Limb (tissue), 2 donors: ENCODE measurements around the gene LMNB1.
A peak's percentile ranks its signal among the peaks of the same experiment; 100 is the strongest.
"Not testable (repeated sequence)": the region's sequence is repeated elsewhere in the genome, so short reads cannot be mapped to it uniquely, and the experiment has no call there.

Experiments used
- DNase-seq, 2 donors: peaks; one replicate each; pipeline ENCODE4 v3.0.0-alpha.2; 2016; ENCODE audit errors: extremely low spot score in 2 of 2

Gene LMNB1, protein sequence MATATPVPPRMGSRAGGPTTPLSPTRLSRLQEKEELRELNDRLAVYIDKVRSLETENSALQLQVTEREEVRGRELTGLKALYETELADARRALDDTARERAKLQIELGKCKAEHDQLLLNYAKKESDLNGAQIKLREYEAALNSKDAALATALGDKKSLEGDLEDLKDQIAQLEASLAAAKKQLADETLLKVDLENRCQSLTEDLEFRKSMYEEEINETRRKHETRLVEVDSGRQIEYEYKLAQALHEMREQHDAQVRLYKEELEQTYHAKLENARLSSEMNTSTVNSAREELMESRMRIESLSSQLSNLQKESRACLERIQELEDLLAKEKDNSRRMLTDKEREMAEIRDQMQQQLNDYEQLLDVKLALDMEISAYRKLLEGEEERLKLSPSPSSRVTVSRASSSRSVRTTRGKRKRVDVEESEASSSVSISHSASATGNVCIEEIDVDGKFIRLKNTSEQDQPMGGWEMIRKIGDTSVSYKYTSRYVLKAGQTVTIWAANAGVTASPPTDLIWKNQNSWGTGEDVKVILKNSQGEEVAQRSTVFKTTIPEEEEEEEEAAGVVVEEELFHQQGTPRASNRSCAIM

GRCh38 chr5:126776499-126777256 is at the start of gene LMNB1:
TSS of gene LMNB1 (plus strand) at chr5:126777136. CDS start at chr5:126777509, 373 bp downstream.
- DNase-seq: peak; percentile 94 to 98

DNA sequence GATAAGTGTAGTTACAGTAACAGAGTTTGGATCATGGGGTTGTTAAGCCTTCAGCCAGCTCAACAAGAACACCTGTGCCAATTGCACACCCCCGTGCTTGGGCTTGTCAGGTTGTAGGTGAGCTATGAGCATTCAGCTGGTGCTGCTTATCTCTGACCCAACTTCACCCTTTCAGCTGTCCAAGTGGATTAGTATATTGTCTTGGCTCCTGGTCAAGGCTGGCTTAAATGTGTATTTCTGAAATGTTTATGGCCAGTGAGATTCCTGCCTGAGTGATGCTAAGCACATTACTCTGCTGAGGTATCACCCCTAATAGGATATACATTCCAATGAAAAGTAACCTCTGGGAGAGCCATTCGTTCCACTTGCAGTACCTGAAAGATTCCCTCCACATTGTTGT is 44.2 kb upstream of the LMNB1 start:
- peak in 1 of 2 donors; percentile 7 for DNase-seq

DNA sequence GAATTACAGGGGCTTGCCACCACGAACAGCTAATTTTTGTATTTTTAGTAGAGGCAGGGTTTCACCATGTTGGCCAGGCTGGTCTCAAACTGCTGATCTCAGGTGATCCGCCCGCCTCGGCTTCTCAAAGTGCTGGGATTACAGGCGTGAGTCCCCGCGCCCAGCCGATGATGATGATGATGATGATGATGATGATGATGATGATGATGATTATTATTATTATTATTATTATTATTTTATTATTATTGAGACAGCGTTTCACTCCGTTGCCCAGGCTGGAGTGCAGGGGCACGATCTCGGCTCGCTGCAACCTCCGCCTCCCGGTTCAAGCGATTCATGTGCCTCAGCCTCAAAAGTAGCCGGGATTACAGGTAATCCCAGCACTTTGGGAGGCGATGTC is 42.4 kb upstream of the LMNB1 start:
- not testable (repeated sequence) for DNase-seq

- DNase-seq: no peak
These were observed 40.8 kb upstream of the LMNB1 start for GRCh38 chr5:126736141-126736540.

- no peak for DNase-seq
These were observed 35.6 kb upstream of the LMNB1 start for GRCh38 chr5:126741361-126741760.

DNA sequence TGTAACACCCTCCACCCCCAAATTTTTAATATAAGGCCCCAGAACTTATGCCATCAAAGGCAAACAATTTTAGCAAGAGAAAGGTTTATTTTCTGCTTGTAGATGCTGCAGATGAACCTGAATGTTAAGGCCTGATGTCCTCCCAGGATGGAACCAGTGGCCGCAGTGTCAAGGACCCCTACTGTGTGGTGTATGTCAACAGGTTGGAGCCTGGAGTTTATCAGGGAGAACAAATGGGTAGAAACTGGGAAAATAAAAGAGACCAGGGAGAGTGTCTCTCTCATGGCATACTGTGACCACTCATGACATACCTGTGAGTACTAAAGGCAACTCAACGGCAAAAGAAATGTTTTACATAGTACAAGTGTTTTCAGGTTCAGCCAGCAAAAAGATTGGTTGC is 34.5 kb upstream of the LMNB1 start:
- DNase-seq: no peak

GRCh38 chr5:126744836-126745235 is 32.1 kb upstream of the LMNB1 start:
- DNase-seq: no peak

DNA sequence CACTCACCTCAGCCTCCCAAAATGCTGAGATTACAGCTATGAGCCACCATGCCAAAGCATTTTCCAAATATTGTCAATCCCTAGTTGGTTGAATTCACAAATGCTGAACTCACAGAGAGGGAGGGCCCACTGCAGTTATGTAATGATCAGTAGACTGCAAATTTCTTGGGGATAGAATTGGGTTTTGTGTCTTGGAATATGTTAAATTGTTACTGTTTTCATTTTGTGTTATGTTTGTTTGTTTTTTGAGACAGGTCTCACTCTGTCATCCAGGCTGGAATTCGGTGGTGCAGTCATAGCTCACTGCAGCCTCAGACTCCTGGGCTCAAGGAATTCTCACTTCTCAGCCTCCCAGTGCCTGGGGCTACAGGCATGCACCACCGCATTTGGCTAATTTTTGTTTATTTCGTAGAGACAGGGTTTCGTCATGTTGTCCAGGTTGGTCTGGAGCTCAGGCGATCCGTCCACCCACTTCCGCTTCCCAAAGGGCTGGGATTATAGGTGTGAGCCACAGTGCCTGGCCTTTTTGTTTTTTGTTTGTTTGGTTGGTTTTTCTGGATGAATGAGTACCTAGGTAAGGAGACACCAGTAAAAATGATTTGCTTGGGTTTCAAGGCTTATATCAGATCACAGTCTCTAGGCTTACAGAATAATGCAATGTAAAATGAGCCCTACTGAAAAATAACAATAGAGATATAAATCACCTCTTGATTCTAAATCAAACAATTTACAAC is 31.5 kb upstream of the LMNB1 start:
- DNase-seq: no peak

- DNase-seq: no peak
These were observed 30.6 kb upstream of the LMNB1 start for GRCh38 chr5:126746290-126746689.

GRCh38 chr5:126752081-126752785 is 24.7 kb upstream of the LMNB1 start:
- DNase-seq: no peak

DNA sequence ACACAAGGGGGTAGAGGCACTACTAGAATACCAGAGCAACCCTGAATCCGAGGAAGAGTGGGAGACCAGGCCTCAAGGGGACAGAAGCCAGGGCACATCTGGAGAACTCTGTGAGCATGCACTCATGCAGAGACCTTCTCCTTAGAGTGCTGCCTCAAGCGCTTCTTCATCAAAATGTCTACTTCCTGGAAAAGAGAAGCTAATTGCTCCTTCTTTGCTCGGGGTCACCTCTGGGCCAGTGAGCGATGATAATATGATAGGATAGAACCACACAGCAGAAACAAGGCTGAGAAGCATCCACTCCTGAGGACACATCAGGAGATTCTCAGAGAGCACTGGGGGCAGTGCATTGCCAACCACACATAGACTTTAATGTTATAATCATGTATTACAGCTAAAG is 23.7 kb upstream of the LMNB1 start:
- no peak for DNase-seq

- DNase-seq: no peak
These were observed 22.3 kb upstream of the LMNB1 start for GRCh38 chr5:126754609-126755008.

DNA sequence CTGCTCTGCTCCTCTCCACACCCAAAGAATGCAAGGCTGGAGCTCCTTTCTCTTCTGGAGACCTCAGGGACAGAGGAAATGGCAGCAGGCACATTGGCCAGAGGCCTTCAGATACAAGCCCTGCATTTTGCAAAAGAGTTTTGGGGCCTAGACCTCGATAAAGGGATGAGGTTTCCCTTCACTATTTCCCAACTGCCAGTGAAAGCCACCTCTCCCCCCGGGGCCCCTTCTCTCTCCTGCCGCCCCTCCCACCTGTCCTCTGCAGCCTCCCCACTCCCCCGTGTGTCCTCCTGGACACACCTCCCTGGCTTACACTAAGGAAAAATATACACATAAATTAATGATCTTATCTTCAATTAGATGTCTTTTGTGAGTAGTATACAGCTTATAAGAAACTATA is 21.3 kb upstream of the LMNB1 start:
- no peak for DNase-seq

DNA sequence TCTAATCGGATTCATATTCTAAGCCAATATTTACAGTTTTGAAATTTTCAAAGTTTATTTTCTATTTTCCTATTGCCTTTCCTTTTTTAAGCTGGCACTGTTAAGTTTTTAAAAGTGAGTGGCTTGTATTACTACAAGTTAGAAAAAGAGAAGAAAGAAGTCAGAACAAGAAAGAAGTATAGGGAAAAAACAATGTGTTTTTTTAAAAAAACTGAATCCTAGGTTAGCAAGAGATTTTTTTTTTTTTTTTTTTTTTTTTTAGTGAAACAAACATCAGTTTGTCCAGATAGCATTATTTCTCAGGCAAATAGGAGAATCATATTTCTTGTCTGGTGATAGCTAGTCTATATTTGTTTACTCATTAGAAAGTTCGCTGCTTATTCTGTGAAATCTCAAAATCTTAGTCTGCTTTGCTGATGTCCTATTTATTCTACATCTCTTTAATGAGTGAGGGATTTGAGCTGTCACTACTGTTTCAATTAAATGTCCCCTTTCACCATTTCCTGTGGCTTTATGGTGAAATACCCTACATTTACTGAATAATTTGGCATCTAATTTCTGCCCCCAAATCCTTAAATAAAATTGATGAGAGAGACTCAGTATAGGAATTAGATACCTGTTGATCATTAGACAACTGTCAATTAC is 19.1 kb upstream of the LMNB1 start:
- no peak for DNase-seq

DNA sequence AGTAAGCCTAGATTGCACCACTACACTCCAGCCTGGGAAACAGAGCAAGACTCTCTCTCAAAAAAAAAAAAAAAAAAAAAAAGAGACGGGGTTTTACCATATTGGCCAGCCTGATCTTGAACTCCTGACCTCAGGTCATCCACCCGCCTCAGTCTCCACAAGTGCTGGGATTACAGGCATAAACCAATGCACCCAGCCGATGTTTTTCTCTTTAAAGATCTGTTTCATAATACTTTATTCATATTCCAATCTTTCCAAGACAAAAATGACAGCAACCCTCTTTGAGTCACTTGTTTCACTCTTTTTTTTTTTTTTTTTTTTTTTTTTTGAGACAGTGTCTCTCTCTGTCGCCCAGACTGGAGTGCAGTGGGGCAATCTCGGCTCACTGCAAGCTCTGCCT is 13.6 kb upstream of the LMNB1 start:
- DNase-seq: no peak

GRCh38 chr5:126769703-126770102 is 7.2 kb upstream of the LMNB1 start:
- no peak for DNase-seq

DNA sequence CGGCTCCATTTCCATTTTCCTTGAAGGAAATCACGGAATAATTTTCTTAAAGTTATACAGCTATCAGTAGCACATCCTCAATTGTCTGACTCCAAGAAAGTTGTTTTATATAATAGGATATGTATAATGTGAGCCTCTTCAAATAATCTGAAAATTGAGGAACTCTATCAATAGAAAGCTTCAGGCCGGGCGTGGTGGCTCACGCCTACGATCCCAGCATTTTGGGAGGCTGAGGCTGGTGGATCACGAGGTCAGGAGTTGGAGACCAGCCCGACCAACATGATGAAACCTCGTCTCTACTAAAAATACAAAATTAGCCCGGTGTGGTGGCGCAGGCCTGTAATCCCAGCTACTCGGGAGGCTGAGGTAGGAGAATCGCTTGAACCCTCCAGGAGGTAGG is 3.4 kb upstream of the LMNB1 start:
- DNase-seq: not testable (repeated sequence)

DNA sequence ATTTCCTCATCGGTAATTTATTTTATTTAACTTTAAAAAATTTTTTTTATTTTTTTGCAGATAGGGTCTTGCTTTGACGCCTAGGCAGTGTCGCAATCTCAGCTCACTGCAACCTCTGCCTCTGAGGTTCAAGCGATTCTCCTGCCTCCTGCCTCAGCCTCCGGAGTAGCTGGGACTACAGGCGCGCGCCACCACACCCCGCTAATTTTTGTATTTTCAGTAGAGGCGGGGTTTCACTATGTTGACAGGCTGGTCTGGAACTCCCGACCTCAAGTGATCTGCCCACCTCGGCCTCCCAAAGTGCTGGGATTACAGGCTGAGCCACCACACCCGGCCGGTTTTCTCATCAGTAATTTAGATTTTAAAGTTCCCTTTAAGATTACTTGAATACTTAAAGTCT is 2.3 kb upstream of the LMNB1 start:
- DNase-seq: not testable (repeated sequence)

DNA sequence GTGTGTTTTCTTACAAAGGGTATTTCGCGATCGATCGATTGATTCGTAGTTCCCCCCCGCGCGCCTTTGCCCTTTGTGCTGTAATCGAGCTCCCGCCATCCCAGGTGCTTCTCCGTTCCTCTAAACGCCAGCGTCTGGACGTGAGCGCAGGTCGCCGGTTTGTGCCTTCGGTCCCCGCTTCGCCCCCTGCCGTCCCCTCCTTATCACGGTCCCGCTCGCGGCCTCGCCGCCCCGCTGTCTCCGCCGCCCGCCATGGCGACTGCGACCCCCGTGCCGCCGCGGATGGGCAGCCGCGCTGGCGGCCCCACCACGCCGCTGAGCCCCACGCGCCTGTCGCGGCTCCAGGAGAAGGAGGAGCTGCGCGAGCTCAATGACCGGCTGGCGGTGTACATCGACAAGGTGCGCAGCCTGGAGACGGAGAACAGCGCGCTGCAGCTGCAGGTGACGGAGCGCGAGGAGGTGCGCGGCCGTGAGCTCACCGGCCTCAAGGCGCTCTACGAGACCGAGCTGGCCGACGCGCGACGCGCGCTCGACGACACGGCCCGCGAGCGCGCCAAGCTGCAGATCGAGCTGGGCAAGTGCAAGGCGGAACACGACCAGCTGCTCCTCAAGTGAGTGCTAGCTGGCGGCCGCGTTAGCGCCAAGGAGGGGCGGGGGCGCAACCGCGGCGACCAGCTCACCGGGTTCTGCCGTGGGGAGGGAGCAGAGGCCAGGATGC is 480 bp downstream of the LMNB1 start:
- peak; percentile 18 to 81 for DNase-seq
